Mesothelial cell of epicardium (in vitro differentiated cells): Measurements from ENCODE around the gene VWA5B1. TPM values are rescaled to one million over a fixed set of nuclear protein-coding genes. Genes with fewer than 3 reads are reported as not detected.

ENCODE experiments used
- DNase-seq, 2 experiments: peaks; one replicate each; pipeline ENCODE4 v3.0.0; 2021; ENCODE audit warnings: low spot score in 2 of 2; ENCODE audit not compliant: unreplicated experiment in 2 of 2
- H3K27ac Mint-ChIP-seq: 2 replicates; pipeline ENCODE4 v1.8.0; 2021; ENCODE audit warnings: mixed read lengths
- H3K27me3 Mint-ChIP-seq: 2 replicates; pipeline ENCODE4 v1.8.0; 2021; ENCODE audit warnings: low read depth, mixed read lengths
- H3K36me3 Mint-ChIP-seq: 2 replicates; pipeline ENCODE4 v1.8.0; 2021; ENCODE audit warnings: mixed read lengths
- H3K4me1 Mint-ChIP-seq: 2 replicates; pipeline ENCODE4 v1.8.0; 2021; ENCODE audit warnings: mixed read lengths
- H3K4me3 Mint-ChIP-seq: 2 replicates; pipeline ENCODE4 v1.8.0; 2021; ENCODE audit warnings: mild to moderate bottlenecking, moderate library complexity, mixed read lengths
- H3K9me3 Mint-ChIP-seq: 2 replicates; pipeline ENCODE4 v1.8.0; 2021; ENCODE audit warnings: mixed read lengths
- CTCF ChIP-seq: fragments of 200-600 bp; sonication (generic); IDR thresholded peaks from one replicate; pipeline ENCODE4 v1.5.0; 2021; ENCODE audit warnings: antibody characterized with exemption; ENCODE audit not compliant: unreplicated experiment
- total RNA-seq: library from RNA; stranded (reverse); gene quantifications from 3 replicates; pipeline ENCODE4 v1.2.1, GENCODE V29; 2021

Gene VWA5B1
- total RNA-seq, 1 donor from 2014 or later = 0.25 TPM

GRCh38 chr1:20339811-20340457 lies 49.3 kb downstream of the VWA5B1 start:
- H3K4me3 Mint-ChIP-seq = no peak overlapping the region
- no peaks in the 10 kb centered on the region for H3K9me3 Mint-ChIP-seq
- DNase-seq = no peak
- no peak for TF ChIP-seq CTCF
- H3K4me1 Mint-ChIP-seq = peaks cover 9% of the 10 kb centered on the region
- H3K27ac Mint-ChIP-seq = no peak overlapping the region
- H3K36me3 Mint-ChIP-seq = no peaks in the 10 kb centered on the region
- H3K27me3 Mint-ChIP-seq = peaks cover 73% of the 10 kb centered on the region

GRCh38 chr1:20342294-20343148 lies 51.8 kb downstream of the VWA5B1 start:
- Mint-ChIP-seq H3K9me3 (peaks cover 7% of the 10 kb centered on the region), H3K36me3 (no peaks in the 10 kb centered on the region), H3K27me3 (peaks cover 58% of the 10 kb centered on the region), H3K27ac (no peak overlapping the region), H3K4me1 (peaks cover 9% of the 10 kb centered on the region), H3K4me3 (peak overlapping the region; percentile 13)
- TF ChIP-seq CTCF = no peak
- no peak for DNase-seq

- DNase-seq = peak in 1 of 2 experiments; percentile 51
- Mint-ChIP-seq H3K27me3 (peaks cover 53% of the 10 kb centered on the region), H3K9me3 (peaks cover 7% of the 10 kb centered on the region), H3K4me3 (peak overlapping the region; percentile 54), H3K27ac (no peak overlapping the region), H3K36me3 (no peaks in the 10 kb centered on the region), H3K4me1 (peaks cover 9% of the 10 kb centered on the region)
- no peak for TF ChIP-seq CTCF
Measured at GRCh38 chr1:20343149-20343937, 52.7 kb downstream of the VWA5B1 start.

GRCh38 chr1:20343938-20344302 lies 53.2 kb downstream of the VWA5B1 start:
- TF ChIP-seq CTCF = no peak
- Mint-ChIP-seq H3K9me3 (peaks cover 7% of the 10 kb centered on the region), H3K27ac (no peak overlapping the region), H3K4me1 (peaks cover 9% of the 10 kb centered on the region), H3K4me3 (peak overlapping the region; percentile 54), H3K36me3 (no peaks in the 10 kb centered on the region), H3K27me3 (peaks cover 51% of the 10 kb centered on the region)
- no peak for DNase-seq

GRCh38 chr1:20344738-20345137 lies 54.1 kb downstream of the VWA5B1 start:
- Mint-ChIP-seq H3K36me3 (no peaks in the 10 kb centered on the region), H3K27me3 (peaks cover 44% of the 10 kb centered on the region), H3K27ac (no peak overlapping the region), H3K4me3 (no peak overlapping the region), H3K9me3 (peaks cover 7% of the 10 kb centered on the region), H3K4me1 (peaks cover 9% of the 10 kb centered on the region)
- no peak for TF ChIP-seq CTCF
- no peak for DNase-seq
